HEK293 (cell line): ENCODE data around the gene NMNAT2.

ENCODE experiments used
- HOXC10 ChIP-seq: sonication (generic); formaldehyde crosslinking; IDR thresholded peaks from 2 replicates; pipeline ENCODE4 v1.8.1; 2023; ENCODE audit warnings: mild to moderate bottlenecking, missing genetic modification reagents
- MYNN ChIP-seq: fragments of 450-650 bp; formaldehyde crosslinking; IDR thresholded peaks from 2 replicates; pipeline ENCODE4 v1.5.1; 2016; ENCODE audit warnings: missing biosample characterization, missing genetic modification characterization, borderline replicate concordance
- PATZ1 ChIP-seq: fragments of 450-650 bp; formaldehyde crosslinking; IDR thresholded peaks from 2 replicates; pipeline ENCODE4 v1.5.1; 2016; ENCODE audit warnings: missing biosample characterization, missing genetic modification characterization
- YY1 ChIP-seq: fragments of 450-650 bp; formaldehyde crosslinking; IDR thresholded peaks from 2 replicates; pipeline ENCODE4 v1.5.1; 2018; ENCODE audit warnings: missing biosample characterization, missing genetic modification characterization
- ZBTB1 ChIP-seq: fragments of 450-650 bp; formaldehyde crosslinking; IDR thresholded peaks from 2 replicates; pipeline ENCODE4 v1.5.1; 2016; ENCODE audit warnings: missing biosample characterization, missing genetic modification characterization
- ZFHX2 ChIP-seq: fragments of 450-650 bp; formaldehyde crosslinking; conservative IDR thresholded peaks from 2 replicates; pipeline ENCODE4 v1.5.1; 2016; ENCODE audit warnings: missing biosample characterization, missing genetic modification characterization
- ZNF274 ChIP-seq, 2 experiments: fragments of 200-500 bp in 1 of 2; fragments of 450-650 bp in 1 of 2; sonication (Bioruptor generic) in 1 of 2; formaldehyde crosslinking in 1 of 2; IDR thresholded peaks; 2 replicates each; pipeline versions ENCODE4 v1.5.1 to v1.6.1; 2014 to 2016; ENCODE audit warnings: borderline replicate concordance in 1 of 2, inconsistent platforms in 1 of 2, low read length in 1 of 2, missing biosample characterization in 1 of 2, missing genetic modification characterization in 1 of 2
- ZNF529 ChIP-seq: fragments of 450-650 bp; formaldehyde crosslinking; IDR thresholded peaks from 2 replicates; pipeline ENCODE4 v1.5.1; 2017; ENCODE audit warnings: missing genetic modification characterization, missing biosample characterization; ENCODE audit not compliant: insufficient replicate concordance
- ZNF548 ChIP-seq: fragments of 450-650 bp; formaldehyde crosslinking; IDR thresholded peaks from 2 replicates; pipeline ENCODE4 v1.5.1; 2016; ENCODE audit warnings: missing biosample characterization, missing genetic modification characterization
- ZNF76 ChIP-seq: fragments of 450-650 bp; formaldehyde crosslinking; IDR thresholded peaks from 2 replicates; pipeline ENCODE4; 2016; ENCODE audit warnings: low read depth, missing biosample characterization, missing genetic modification characterization, borderline replicate concordance
- ZSCAN16 ChIP-seq: fragments of 450-650 bp; formaldehyde crosslinking; IDR thresholded peaks from 2 replicates; pipeline ENCODE4 v1.5.1; 2016; ENCODE audit warnings: missing biosample characterization, missing genetic modification characterization
- TF ChIP-seq, protein P1 (sequence below): fragments of 450-650 bp; formaldehyde crosslinking; IDR thresholded peaks from 2 replicates; pipeline ENCODE4 v1.5.1; 2016; ENCODE audit warnings: missing biosample characterization, missing genetic modification characterization
- TF ChIP-seq, protein P2 (sequence below): fragments of 450-650 bp; formaldehyde crosslinking; IDR thresholded peaks from 2 replicates; pipeline ENCODE4; 2016; ENCODE audit warnings: missing biosample characterization, missing genetic modification characterization

DNA sequence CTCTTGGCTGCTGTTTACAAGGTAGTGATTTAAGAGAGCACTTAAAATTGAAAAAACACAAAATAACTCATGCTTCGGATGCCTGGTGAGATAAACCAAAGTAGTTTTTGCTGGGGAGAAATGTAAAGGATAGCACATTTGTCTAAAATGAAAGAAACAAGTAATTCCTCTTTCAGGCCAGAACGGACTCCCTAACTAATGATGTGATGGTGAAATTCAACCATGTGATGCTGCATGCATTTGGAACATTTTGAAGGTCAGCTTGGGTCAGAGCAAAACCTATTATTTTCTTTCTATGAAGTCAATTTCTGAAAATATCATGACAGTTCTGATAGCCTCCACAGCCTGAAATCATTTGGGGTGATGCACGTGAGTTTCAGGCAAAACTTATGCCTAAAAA is 27.6 kb downstream of the NMNAT2 start:
- TF ChIP-seq ZBTB1 (no peak), ZNF76 (tag by site-specific recombination) (no peak), ZSCAN16 (tag by site-specific recombination) (no peak), HOXC10 (no peak), MYNN (tag by site-specific recombination) (no peak), ZNF274 (IDR thresholded peaks at IDR 0.05; ENCODE audit: low read length) (no peak), ZNF274 (tag by site-specific recombination; IDR thresholded peaks at IDR 0.05; ENCODE audit: borderline replicate concordance) (no peak), ZNF529 (tag by site-specific recombination) (no peak), PATZ1 (tag by site-specific recombination) (no peak), ZFHX2 (tag by site-specific recombination) (no peak), YY1 (tag by site-specific recombination) (no peak), ZNF548 (no peak)
- TF ChIP-seq, protein P1, sequence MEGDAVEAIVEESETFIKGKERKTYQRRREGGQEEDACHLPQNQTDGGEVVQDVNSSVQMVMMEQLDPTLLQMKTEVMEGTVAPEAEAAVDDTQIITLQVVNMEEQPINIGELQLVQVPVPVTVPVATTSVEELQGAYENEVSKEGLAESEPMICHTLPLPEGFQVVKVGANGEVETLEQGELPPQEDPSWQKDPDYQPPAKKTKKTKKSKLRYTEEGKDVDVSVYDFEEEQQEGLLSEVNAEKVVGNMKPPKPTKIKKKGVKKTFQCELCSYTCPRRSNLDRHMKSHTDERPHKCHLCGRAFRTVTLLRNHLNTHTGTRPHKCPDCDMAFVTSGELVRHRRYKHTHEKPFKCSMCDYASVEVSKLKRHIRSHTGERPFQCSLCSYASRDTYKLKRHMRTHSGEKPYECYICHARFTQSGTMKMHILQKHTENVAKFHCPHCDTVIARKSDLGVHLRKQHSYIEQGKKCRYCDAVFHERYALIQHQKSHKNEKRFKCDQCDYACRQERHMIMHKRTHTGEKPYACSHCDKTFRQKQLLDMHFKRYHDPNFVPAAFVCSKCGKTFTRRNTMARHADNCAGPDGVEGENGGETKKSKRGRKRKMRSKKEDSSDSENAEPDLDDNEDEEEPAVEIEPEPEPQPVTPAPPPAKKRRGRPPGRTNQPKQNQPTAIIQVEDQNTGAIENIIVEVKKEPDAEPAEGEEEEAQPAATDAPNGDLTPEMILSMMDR (tag by site-specific recombination): no peak
- TF ChIP-seq, protein P2, sequence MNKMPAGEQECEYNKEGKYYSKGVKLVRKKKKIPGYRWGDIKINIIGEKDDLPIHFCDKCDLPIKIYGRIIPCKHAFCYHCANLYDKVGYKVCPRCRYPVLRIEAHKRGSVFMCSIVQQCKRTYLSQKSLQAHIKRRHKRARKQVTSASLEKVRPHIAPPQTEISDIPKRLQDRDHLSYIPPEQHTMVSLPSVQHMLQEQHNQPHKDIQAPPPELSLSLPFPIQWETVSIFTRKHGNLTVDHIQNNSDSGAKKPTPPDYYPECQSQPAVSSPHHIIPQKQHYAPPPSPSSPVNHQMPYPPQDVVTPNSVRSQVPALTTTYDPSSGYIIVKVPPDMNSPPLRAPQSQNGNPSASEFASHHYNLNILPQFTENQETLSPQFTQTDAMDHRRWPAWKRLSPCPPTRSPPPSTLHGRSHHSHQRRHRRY (tag by site-specific recombination): no peak
